Measurements from ENCODE around the gene F13A1. TPM values are rescaled to one million over a fixed set of nuclear protein-coding genes. Genes with fewer than 3 reads are reported as not detected.

F13A1 gene
- total and polyA plus RNA-seq, 8 donors, result 6.9 to 74.7 (median 35.9) TPM

DNA sequence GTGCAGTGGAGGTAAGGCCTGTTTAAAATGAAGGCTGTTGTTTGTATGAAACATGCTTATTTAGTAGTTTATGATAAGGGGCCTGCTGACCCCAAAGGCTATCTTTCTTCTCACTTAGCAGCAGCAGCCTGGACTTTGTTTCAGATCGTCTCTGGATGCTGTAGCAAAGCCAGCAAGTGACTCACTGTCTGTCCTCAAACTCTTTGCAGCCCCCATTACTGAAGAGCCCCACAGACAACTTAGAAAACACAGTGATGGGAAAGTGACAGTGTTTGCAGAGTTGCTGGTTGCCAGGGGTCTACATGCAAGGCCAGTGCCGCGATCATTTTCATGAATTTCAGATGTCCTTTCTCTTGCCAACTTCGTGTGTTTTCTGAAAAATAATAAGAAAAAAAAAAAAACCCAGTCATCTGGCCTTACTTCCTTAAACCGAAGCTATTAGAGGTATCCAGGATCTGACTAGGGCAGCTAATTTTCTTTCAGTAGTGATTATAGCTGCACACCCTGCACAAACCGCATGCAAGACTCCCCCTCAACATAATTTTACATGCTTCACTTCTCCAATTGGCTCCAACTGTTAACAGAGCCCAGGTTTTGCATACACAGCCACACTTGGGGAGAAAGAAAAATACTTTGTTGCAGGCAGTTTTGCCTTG lies 11.6 kb upstream of the F13A1 start:
- H3K27ac ChIP-seq, result no peak overlapping the region

DNA sequence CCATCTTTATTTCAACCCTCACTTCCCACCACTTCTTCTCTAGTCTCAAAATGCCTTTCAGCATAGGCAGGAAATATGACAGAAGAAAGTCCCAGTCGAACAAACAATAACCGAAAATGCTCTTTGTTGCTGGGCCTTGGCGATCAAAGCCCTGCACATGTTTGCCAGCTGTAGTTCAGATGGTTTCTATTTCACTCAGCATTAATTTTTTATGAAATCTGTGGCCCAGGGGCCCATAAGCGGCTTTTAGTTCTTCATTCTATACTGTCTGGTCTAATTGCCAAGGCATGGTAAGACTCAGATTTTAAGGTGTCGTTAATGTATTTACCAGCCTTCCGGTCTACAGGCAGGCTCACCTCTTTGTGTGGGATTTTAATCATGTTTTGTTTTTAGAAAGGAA lies 10.9 kb upstream of the F13A1 start:
- Histone ChIP-seq H3K27me3 (no peaks in the 10 kb centered on the region), H3K36me3 (no peaks in the 10 kb centered on the region), H3K9me3 (no peaks in the 10 kb centered on the region), H3K4me1 (no peaks in the 10 kb centered on the region), H3K27ac (peak overlapping the region in 1 of 5 donors; percentile 22), H3K4me3 (no peak overlapping the region)
- intact Hi-C loops (cut with DNase I; ENCODE audit: low total_unique reads), result no loop called here
- no peak for DNase-seq
- TF ChIP-seq, protein P1, sequence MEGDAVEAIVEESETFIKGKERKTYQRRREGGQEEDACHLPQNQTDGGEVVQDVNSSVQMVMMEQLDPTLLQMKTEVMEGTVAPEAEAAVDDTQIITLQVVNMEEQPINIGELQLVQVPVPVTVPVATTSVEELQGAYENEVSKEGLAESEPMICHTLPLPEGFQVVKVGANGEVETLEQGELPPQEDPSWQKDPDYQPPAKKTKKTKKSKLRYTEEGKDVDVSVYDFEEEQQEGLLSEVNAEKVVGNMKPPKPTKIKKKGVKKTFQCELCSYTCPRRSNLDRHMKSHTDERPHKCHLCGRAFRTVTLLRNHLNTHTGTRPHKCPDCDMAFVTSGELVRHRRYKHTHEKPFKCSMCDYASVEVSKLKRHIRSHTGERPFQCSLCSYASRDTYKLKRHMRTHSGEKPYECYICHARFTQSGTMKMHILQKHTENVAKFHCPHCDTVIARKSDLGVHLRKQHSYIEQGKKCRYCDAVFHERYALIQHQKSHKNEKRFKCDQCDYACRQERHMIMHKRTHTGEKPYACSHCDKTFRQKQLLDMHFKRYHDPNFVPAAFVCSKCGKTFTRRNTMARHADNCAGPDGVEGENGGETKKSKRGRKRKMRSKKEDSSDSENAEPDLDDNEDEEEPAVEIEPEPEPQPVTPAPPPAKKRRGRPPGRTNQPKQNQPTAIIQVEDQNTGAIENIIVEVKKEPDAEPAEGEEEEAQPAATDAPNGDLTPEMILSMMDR (IDR thresholded peaks at IDR 0.05), result no peak
- no peak for TF ChIP-seq EP300 (IDR thresholded peaks at IDR 0.05)
- no peak for TF ChIP-seq POLR2AphosphoS5 (IDR thresholded peaks at IDR 0.05)
- TF ChIP-seq POLR2A (IDR thresholded peaks at IDR 0.05), result no peak
- WGBS, 5 donors, result 76 to 86% (median 81%) methylated on average over 6 of the region's 6 CpGs

More for the DNA sequence above, 11.6 kb upstream of the F13A1 start:
- Histone ChIP-seq H3K4me3 (no peak overlapping the region), H3K36me3 (no peaks in the 10 kb centered on the region), H3K27me3 (no peaks in the 10 kb centered on the region), H3K9me3 (no peaks in the 10 kb centered on the region), H3K4me1 (no peaks in the 10 kb centered on the region)
- no peak for DNase-seq
- TF ChIP-seq, protein P1 (IDR thresholded peaks at IDR 0.05), result no peak
- no peak for TF ChIP-seq POLR2AphosphoS5 (IDR thresholded peaks at IDR 0.05)
- no peak for TF ChIP-seq POLR2A (IDR thresholded peaks at IDR 0.05)
- TF ChIP-seq EP300 (IDR thresholded peaks at IDR 0.05), result no peak
- WGBS, 5 donors, result 47 to 60% (median 52%) methylated on average over 6 of the region's 6 CpGs
- intact Hi-C loops (cut with DNase I; ENCODE audit: low total_unique reads), result no loop called here

DNA sequence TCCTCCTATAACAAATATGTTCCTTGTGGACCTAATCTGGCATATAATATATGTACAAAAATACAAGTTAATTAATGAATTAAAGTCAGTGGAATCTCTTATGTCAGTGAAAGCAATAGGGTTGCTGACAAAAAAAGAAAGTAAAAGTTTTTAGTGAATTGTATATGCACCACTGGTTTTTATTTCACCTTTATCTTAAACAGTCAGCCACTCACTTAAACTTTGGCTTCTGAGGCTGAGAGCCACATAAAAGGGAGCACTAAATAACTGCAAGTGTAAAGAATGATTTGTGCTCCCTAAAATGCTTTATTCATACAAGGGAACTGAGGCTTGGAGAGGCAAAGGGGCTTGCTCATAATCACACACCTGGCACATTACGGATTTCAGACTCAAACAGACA lies 9.9 kb upstream of the F13A1 start:
- Histone ChIP-seq H3K4me3 (no peak overlapping the region), H3K4me1 (no peaks in the 10 kb centered on the region), H3K9me3 (no peaks in the 10 kb centered on the region), H3K36me3 (no peaks in the 10 kb centered on the region), H3K27me3 (no peaks in the 10 kb centered on the region), H3K27ac (no peak overlapping the region)
- DNase-seq, result no peak
- intact Hi-C loops (cut with DNase I; ENCODE audit: low total_unique reads), result no loop called here
- TF ChIP-seq EP300 (IDR thresholded peaks at IDR 0.05) (no peak), POLR2AphosphoS5 (IDR thresholded peaks at IDR 0.05) (no peak), POLR2A (IDR thresholded peaks at IDR 0.05) (no peak)
- TF ChIP-seq, protein P1 (IDR thresholded peaks at IDR 0.05), result no peak
- WGBS, 5 donors, result 78 to 97% (median 80%) methylated on average over 1 of the region's 1 CpG

DNA sequence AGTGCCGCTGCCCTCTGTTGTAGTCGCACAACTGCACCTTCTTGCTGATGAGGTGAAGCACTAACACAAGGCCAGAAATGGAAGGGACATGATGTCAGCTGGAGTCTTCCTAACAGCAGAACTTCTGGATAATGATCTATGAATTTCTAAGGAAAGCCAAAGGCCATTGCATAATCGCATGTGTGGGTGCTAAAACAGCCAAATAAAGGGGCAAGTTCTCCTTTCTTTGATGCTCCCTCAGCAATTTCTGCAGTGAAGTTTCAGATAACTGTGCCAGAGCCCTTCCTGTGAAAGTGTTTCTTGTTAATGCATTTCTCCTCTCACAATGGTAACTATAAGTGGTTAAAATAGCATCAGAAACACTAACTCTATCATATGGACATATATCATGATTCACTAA lies 8.0 kb upstream of the F13A1 start:
- H3K4me3 ChIP-seq, result no peak overlapping the region
- DNase-seq, result no peak
- no peak for TF ChIP-seq POLR2AphosphoS5 (IDR thresholded peaks at IDR 0.05)
- no peak for TF ChIP-seq EP300 (IDR thresholded peaks at IDR 0.05)
- TF ChIP-seq POLR2A (IDR thresholded peaks at IDR 0.05), result no peak
- TF ChIP-seq, protein P1 (IDR thresholded peaks at IDR 0.05), result no peak
- peaks cover 0 to 7% (median 0%) of the 10 kb centered on the region in 3 donors for H3K27me3 ChIP-seq
- no peak overlapping the region for H3K27ac ChIP-seq
- no peaks in the 10 kb centered on the region for H3K9me3 ChIP-seq
- 69 to 95% (median 77%) methylated on average over 3 of the region's 3 CpGs for WGBS, 5 donors
- H3K36me3 ChIP-seq, result no peaks in the 10 kb centered on the region
- intact Hi-C loops (cut with DNase I; ENCODE audit: low total_unique reads), result no loop called here
- no peaks in the 10 kb centered on the region for H3K4me1 ChIP-seq

Measured in stomach (tissue), 9 donors.